Fibroblast of skin of right biceps (primary cell): Measurements from ENCODE around the gene PTX4.
"Not testable (repeated sequence)": the region's sequence is repeated elsewhere in the genome, so short reads cannot be mapped to it uniquely, and the experiment has no call there.

ENCODE experiments used
- DNase-seq: peaks from one replicate; pipeline ENCODE4 v3.0.0-alpha.2; 2013

The PTX4 gene

DNA sequence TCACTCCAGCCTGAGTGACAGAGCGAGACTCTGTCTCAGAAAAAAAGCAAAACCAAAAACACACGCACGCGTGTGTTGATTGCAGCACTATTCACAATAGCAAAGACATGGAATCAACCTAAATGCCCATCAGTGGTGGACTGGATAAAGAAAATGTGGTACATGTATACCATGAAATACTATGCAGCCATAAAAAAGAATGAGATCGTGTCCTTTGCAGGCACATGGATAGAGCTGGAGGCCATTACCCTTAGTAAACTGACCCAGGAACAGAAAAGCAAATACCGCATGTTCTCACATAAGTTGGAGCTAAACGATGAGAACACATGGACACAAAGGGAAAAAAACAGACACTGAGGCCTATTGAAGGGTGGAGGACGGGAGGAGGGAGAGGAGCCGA, 9.8 kb downstream of the PTX4 start:
- not testable (repeated sequence) for DNase-seq

DNA sequence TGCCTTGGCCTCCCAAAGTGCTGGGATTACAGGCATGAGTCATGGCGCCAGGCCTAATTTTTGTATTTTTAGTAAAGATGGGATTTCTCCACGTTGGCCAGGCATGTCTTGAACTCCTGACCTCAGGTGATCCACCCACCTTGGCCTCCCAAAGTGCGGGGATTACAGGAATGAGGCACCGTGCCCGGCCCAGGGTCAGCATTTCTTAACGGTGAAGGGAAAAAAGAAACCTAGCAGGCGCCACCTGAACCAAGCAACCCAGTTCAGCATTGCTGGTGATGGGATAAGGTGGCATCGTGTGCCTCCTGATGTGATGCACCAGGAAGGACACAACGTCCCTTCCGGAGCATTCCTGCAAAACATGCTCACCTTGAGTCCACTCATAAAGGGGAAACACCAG, 11.7 kb downstream of the PTX4 start:
- no peak for DNase-seq

DNA sequence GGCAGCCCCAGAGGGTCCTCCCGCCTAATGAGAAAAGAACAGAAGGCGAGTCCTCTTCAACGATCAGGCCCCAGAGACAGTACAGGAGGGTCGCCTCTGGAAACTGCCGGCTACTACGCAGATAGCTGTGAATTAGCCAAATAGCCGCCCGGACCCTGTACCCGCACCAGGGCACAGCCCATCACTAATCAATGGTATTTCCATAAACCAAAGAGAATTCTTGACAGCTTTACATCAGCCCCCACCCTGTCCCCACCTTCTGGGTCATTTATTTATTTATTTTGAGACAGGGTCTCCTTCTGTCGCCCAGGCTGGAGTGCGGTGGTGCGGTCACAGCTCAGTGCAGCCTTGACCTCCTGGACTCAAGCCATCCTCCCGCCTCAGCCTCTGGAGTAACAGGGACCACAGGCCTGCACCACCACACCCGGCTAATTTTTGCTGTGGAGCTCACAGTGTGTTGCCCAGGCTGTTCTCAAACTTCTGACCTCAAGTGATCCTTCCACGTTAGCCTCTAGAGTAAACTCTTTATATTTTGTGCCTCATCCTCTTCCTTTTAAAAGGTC, 13.1 kb downstream of the PTX4 start:
- DNase-seq: no peak

DNA sequence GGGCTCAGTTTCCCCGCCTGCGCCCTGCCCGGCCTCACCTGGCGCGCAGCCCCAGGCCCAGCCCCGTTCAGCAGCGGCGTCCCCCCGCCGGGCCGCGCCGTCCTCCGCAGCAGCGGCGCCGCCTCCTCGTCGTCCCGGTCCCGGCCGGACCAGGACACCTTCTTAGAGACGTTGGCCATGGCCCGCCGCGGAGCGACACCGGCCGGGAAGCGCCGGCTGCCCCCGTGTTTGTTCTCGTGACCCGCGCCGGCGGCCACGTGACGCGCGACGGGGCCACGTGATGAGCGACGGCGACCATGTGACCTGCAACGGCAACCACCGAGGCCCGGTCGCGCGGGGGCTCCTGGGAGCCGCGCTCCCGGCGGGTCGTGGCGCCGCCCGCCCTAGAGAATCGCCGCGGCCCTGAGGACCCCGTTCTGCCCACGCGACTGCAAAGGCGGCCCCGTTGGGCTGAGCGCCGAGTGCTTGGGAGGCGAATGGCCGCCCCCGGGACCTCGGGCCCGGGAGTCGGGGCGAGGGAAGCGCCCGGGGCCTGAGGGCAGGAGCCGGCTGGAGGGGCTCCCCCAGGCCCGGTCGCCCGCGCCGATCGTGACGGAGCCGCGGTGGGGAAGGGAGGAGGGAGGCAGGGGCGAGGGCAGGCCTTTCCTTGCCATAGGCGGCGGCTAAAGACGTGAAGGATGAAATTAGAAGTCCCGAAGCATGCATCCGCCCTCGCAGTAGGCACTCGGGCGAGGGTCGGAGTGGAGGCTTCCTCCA, 13.8 kb downstream of the PTX4 start, which contains the start of gene CLCN7:
TSS of gene CLCN7 (minus strand) at position 233 of the 756 bp plus-strand sequence. CDS start at position 179, 54 bp downstream.
- peak; percentile 86 for DNase-seq

DNA sequence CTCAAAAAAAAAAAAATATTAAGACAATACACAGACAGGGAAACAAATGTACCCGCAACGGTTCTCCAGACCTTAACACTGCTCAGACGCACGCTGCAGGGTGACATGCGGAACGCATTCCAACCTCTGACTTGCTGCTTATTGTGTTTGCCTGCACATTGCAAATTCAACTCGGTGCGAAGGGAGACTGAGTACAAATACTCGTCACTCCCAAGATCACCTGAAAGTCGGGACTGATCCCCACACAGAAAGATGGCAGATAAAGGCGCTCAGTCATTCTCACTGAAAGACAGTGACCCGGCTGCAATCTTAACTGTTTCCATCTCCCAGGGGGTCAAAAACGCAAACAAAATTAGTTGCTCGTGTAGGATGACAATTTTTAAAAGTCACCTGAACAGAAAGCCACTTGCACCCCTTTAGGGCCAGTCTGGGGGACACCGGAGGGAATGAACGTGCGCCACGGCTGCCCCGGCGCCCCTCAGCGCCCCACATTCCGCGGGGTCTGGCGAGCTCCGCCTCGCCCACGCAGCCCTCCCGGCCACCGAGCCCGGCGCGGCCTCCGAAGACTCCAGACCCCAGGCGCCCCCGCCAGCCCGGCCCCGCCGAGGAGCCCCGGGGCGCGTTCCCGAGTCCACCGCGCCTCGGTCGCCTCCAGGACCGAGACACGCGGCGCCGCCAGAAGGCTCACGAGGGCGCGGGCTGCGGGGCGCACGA, 14.5 kb downstream of the PTX4 start:
- DNase-seq: no peak

DNA sequence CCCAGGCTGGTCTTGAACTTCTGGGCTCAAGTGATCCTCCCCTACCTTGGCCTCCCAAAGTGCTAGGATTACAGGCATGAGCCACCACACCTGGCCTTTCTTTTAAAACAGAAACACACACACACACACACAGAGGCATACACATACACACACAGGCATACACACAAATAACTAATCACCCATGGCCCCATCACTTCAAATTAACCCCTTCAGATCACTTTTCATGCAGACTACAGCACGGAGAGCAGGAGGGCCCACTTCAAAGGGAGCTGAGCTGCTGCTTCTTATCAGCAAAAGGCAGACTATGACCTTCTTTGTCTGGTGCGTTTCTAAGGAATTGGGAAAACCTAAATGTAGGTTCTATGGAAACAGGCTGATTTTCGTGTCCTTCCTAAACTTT, 15.8 kb downstream of the PTX4 start:
- DNase-seq: no peak

DNA sequence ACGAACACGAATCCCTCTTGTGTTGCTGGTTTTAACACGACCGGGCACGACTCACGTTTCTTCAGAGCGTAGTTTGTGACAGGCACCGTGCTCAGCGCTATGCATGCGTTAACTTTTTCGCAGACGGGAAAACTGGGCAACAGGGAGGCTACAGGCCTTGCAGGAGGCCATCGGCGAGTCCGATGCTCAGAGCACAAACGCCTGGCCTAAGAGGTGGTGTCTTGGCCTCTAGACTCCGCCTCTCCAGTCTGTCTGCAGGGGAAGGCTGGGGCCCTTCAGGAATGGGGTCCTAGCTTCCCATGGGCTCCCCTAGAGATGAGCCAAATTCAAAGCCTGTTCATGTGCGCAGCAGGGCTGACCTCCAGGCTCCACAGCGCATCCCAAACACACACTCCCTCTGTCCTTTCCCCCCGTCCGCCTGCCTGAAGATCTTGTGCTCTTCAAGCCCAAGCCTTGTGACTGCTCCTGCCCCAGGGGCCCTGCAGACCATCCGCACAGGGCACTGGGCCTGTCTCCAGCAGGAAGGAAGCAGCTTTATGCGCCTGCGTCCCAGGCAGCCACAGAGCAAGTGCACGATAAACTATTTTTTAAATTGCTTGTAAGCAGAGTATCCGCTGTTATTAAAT, 17.1 kb downstream of the PTX4 start:
- DNase-seq: no peak

DNA sequence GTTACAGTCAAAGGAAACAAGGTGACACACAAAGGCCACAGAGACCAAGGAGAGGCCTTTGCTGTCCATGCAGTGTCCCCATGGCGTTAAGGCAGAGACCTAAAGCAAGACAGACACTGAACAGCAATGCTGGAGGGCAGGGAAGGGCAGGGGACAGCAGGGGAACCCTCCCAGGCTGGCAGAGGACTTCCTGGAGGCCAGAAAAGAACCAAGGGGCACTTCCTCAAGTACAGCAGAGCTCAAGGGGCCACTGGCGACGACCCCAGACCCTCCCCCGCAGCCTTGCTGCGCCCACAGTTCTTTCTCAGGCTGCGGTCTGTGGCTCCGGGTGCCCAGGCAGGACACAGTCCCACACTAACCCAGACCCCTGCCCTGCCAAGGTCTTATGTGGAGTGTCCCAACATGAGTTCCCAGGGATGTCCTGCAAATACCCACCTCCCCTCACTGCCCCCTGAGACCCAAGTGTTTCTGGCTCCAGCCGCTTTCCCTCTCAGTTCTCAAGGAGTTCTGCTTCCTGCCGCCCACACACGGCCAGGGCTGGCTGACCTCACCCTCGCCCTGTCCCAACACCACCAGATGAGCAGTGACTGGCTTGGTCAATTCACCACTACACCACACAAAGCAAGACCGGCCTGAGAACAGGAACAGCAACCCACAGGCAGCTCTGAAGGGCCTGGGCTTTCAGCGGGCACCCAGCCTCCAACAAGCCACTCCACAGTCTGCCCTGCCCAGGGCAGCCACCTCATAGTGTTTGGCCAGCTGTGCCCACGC, 18.1 kb downstream of the PTX4 start:
- no peak for DNase-seq

DNA sequence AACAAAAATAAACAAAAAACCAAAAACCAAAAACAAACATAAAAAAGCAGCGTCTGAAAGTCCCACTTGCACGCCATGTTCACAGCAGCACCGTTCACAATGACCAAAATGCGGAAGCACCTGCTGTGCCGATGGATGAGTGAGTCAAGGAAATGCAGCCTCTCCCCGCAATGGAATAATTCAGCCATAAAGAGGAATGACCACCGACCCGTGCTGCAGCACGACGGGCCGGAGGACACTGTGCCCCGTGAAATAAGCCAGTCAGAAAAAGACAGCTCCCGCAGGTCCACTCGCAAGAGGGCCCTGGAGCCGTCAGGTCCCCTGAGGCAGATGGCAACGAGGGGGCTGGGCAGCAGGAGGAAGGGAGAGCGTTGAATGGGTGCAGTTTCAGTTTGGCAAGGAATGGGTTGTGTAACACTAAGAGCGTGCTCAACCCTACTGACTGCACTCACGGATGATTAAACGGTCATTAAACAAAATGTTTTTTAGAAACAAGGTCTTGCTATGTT, 19.0 kb downstream of the PTX4 start:
- DNase-seq: no peak

DNA sequence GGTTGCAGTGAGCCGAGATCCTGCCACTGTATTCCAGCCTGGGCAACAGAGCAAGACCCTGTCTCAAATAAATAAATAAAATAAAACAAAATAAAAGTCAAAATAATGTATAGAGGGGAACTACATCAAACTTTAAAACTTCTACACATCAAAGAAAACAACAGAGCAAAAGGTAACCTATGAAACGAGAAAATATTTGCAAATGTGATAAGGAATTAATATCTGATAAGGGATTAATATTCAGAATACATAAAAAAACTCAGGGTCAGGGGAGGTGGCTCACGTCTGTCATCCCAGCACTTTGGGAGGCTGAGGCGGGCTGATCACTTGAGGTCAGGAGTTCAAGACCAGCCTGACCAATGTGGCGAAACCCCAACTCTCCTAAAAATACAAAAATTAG, 19.6 kb downstream of the PTX4 start:
- DNase-seq: not testable (repeated sequence)

DNA sequence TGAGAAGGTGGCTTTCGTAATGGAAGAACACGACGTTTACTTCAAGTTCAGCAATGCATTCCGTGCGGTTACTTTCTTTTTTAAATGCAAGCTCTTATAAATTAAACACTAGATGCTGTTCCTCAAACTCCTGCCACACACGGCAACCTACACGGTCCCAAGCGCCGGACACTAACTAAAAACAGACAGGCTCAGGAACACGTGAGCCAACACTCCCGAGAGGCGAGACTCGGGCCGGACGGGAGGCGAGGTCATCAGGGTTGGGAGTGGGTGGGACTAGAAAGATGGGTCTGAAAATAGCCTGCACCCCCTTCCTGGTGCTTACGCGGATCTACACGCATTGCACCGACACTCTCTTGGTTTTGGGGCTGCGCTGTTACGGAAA, 20.3 kb downstream of the PTX4 start:
- no peak for DNase-seq

DNA sequence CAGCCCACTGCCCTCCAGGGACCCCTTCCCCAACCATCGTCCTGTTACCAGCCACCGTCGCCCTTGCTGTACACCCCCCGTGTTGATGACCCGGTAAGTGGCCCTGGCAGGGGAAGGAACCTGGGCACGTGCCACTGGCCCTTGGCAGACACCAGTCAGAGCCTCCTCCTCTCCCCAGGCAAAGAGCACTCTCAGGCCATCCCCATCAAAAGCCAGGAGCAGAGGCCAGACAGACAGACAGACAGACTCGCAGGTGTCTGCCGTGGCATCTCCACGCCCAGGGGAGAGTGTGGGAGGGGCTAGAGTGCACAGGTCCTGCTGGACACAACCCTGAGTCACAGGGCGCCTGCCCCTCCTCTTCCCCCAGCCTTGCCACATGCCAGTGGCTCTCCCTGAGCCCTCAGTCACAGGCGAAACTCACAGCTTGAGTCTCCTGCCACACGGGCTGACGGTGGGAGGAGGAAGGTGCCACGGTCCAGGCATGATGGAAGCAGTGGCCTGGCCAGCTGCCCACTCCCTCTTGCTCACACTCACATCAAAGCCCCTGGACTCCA, 21.7 kb downstream of the PTX4 start:
- DNase-seq: no peak

DNA sequence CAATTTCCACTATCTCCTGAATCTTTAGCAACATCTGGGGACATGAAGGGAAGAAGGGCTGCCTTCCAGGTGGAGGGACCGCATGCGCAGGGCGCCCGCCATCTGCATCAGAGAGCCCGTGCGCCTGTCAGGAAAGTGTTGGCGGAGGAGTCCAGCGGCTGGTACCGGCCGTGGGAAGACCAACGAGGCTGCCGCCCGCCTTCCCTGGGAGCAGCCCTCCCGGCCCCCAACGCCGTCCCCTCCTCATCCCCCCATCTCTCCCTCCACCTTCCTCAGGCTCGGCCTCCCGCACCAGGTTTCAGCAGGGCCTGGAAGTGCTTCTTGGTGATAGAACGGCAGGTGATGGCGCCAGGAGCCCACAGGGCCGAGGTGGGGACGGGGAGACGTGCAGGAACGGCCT, 22.7 kb downstream of the PTX4 start:
- DNase-seq: no peak

DNA sequence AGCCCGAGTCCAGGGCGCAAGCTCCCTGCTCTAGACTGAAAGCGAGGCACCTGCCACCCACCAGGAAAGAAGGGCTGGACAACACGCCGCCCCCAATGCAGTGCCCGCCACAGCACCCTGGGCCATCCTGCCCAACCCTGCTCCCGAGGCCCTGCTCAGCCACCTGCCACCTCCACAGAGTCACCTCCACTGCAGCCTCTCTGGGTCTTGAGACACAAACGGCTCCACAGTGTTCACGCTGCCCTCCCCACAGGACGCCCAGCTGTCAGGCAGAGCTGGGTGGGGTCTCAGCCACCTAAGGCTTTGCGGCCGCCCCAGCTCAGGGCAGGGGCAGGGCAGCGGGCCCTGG, 23.2 kb downstream of the PTX4 start:
- DNase-seq: no peak

DNA sequence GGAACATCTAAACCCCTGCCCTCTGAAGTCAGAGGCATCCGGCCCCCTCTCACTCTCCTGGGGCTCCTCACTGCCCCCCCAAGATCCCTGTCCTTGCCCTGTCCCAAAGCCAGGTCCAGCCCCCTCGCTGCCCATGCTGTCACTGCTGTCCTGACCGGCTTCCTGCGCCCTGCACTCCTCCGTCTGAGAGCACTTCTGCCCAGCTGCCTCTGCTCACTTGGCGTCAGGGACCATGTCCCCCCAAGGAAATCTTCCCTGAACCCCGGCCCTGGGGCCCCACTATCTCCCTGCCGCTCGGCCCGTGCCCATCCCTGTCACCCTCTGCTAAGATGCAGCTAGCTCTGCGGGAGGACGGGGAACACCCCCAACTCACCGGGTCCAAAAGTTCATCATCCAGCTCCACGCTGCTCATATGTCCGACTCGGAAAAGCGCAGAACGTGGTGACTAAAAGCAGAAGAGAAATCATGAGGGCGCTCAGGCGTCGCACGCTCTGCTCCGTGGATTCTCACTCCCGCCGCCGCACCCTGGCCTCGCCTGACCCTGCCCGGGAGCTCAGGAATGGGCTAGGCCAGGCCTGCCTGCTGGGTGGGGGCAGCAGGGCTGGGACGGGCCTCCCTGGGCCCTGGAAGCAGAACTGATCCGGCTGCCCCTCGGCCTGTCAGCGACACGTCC, 23.7 kb downstream of the PTX4 start:
- DNase-seq: no peak

DNA sequence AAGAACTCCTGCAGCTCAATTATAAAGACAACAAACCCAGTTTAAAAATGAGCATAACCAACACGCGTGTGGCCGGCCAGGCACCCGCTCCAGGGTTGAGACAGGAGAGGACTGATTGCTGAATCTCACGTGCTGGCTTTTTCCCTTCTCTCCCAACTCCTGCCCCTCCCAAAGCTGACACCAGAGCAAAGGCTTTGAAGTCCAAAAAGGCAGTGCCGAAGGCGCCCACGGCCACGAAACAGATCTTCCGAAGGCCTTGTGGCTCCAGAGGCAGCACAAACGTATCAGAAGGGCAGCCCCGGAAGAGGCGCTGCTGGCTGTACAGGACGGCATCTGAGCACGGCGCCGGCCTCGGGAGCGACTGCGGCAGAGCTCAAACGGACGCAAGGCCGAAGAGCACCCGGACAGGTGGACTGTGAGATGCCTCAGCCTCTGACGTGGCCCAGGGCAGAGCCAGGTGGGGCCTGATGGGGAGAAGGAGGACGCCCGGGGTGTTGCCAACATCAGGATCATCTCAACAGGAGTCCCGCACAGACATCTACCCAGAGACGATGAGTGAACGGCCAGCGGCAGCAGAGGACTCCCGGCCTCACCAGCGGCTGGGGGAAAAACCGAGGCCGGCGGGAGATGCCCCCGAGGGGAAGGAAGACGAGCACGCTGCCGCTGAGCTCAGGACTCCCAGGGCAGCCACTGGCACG, 24.4 kb downstream of the PTX4 start:
- no peak for DNase-seq

DNA sequence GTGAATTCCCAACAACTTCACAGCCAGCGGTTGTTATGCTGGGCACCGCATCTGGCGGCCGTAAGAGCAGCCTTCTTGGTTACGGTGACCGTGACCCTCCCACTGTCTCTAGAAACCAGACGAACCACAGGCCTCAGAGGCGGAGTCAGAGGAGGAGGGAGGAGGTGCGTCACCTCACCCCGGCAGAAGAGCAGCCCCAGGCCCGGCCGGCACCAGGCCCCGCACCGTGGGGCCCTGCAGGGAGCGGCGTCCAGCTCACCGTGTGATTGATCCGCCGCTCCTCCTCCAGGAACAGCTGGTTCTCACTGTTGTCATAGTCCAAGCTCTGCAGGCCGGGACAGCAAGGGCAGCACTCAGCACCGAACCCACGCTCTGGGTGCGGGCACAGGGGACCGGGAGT, 27.6 kb downstream of the PTX4 start:
- DNase-seq: no peak

DNA sequence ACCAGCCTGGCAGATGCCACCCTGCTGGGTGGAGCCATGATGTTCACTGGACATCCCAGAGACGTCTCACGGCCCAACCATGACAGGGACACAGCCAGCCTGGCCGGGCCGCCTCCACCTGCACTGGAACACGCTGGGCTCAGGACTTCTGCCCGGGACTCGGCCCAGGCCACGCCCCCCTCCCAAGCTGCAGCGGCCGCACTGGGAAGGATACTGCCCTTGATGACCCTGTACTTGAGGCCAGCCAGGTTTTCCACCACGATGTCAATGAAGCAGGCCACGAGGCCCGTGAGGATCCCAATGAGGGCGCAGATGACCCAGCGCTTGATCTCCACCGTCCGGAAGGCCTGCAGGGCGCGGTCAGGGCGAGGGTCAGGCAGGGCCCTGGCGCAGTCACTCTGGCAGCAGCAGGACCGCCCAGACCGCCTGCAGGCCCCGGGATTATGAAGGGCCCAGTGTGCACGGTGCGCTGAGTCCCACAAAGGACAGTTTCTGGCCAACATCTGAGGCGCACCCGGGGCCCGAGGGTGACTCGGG, 28.1 kb downstream of the PTX4 start:
- no peak for DNase-seq

DNA sequence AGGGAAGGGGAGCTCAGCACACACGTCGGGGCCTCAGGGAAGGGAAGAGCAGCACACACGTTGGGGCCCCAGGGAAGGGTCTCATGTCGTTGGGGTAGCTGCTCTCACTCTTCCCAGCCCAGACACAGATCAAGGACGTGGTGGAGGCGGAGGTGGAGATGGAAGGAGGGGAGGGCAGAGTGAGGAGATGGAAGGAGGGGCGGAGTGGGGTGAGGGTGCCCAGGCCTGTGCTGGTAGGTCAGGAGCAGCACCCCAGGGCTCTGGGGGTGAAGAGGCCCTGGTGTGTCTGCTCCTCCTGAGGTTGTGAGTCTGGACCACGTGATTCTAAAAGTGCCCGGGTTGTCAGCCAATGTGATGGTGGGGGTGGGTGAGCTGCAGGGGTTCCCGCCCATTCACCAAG, 28.8 kb downstream of the PTX4 start:
- DNase-seq: no peak

DNA sequence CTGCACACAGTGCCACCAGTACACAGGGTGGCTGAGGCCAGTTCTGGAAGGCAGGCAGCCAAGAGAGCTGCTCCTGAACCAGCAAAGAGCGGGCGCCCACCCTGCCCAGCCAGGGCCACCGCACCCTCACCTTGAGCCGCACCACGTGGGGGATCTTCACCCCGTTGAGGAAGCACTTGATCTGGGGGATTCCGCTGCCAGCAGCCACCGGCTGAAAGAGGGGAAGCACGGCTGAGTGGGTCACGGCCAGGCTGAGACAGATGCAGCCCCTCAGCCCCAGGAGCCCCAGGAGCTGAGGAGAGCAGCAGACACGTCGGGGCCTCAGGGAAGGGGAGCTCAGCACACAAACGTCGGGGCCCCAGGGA, 29.8 kb downstream of the PTX4 start:
- DNase-seq: no peak

DNA sequence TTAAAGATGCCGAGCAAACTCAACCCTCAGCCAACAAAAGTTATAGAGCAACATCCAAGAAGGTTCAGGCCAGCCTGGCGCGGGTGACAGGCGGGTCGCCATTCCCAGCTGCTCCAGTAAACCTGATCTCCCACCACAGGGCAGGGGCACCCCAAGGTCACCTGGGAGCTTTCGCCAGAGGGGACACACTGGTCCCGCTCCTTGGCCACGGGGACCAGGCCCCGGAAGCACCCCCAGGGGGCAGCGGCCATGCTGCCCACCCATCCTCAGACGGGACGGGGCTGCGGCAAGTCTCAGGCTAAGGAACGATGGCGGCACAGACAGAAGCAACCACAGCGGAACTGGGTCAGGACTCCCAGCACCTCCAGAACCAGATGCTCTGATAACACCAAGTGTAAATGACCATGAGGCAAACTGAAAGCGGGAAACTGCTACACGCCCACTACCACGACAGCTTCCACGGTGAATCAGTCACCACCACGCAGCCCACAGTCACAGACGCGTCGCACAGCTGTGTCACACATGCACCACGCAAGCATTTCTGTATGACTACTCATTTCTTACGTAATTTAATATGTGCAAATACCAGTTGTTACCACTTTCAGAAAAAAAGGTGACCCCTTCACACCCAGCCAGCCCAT, 30.3 kb downstream of the PTX4 start:
- peak; percentile 45 for DNase-seq
